Hypothalamus (tissue), 51 donors: ENCODE measurements around the gene OLA1.
A peak's percentile ranks its signal among the peaks of the same experiment; 100 is the strongest.
"Not testable (repeated sequence)": the region's sequence is repeated elsewhere in the genome, so short reads cannot be mapped to it uniquely, and the experiment has no call there.

Experiments
- DNase-seq, 51 donors: peaks; one replicate each; lab custom pipeline; 2025; lab: John Stamatoyannopoulos, UW

The OLA1 gene

GRCh38 chr2:174248187-174248997, at the start of gene OLA1:
TSS of gene OLA1 (minus strand) at chr2:174248532. CDS start at chr2:174246815, 1,717 bp downstream.
- peak; percentile 59 to 95 (median 87) for DNase-seq

GRCh38 chr2:174292908-174293307, 44.6 kb upstream of the OLA1 start:
- DNase-seq = no peak

- no peak for DNase-seq
Observed at GRCh38 chr2:174286172-174286571, 37.8 kb upstream of the OLA1 start.

GRCh38 chr2:174282441-174282840, 34.1 kb upstream of the OLA1 start:
- no peak for DNase-seq

GRCh38 chr2:174281736-174282135, 33.4 kb upstream of the OLA1 start:
- DNase-seq = no peak

GRCh38 chr2:174280596-174280995, 32.3 kb upstream of the OLA1 start:
- DNase-seq = no peak

GRCh38 chr2:174270263-174270662, 21.9 kb upstream of the OLA1 start:
- DNase-seq = not testable (repeated sequence)

GRCh38 chr2:174266288-174266687, 18.0 kb upstream of the OLA1 start:
- DNase-seq = no peak

- no peak for DNase-seq
Observed at GRCh38 chr2:174263997-174264396, 15.7 kb upstream of the OLA1 start.

- DNase-seq = no peak
Observed at GRCh38 chr2:174259981-174260380, 11.6 kb upstream of the OLA1 start.

GRCh38 chr2:174254267-174254666, 5.9 kb upstream of the OLA1 start:
- no peak for DNase-seq

- no peak for DNase-seq
Observed at GRCh38 chr2:174248998-174249592, 763 bp upstream of the OLA1 start.

- peak in 7 of 51 donors; percentile 21 to 66 (median 44) for DNase-seq
Observed at GRCh38 chr2:174247474-174248186, 702 bp downstream of the OLA1 start.

- DNase-seq = no peak
Observed at GRCh38 chr2:174246944-174247381, 1.4 kb downstream of the OLA1 start.

- DNase-seq = not testable (repeated sequence)
Observed at GRCh38 chr2:174245628-174246027, 2.7 kb downstream of the OLA1 start.

- DNase-seq = no peak
Observed at GRCh38 chr2:174245065-174245464, 3.3 kb downstream of the OLA1 start.

GRCh38 chr2:174243812-174244211, 4.5 kb downstream of the OLA1 start:
- no peak for DNase-seq

- DNase-seq = no peak
Observed at GRCh38 chr2:174240097-174240496, 8.2 kb downstream of the OLA1 start.

GRCh38 chr2:174236429-174236828, 11.9 kb downstream of the OLA1 start:
- no peak for DNase-seq

GRCh38 chr2:174235680-174236079, 12.7 kb downstream of the OLA1 start:
- DNase-seq = no peak

GRCh38 chr2:174233771-174234275, 14.5 kb downstream of the OLA1 start:
- no peak for DNase-seq
